ENCODE measurements around the gene SH3RF1.
"Not testable (repeated sequence)": the region's sequence is repeated elsewhere in the genome, so short reads cannot be mapped to it uniquely, and the experiment has no call there.

SH3RF1 gene

DNA sequence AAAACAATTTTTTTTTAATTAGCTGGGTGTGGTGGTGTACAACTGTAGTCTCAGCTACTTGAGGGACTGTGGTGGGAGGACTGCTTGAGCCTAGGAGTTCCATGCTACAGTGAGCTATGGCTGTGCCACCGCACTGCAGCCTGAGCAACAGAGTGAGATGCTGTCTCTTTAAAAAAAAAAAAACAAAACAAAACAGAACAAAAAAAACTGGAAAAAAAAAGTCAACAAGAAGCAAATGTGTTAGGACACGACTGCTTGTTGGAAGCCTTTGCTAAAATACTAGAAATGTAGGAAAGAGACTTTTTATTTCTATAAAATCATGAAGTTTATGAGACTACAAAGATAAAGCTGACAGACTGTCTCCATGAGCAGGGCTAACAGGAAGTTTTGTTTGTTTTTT is 87.2 kb downstream of the SH3RF1 start:
- Histone ChIP-seq H3K4me3 (no peak overlapping the region), H3K27ac (no peak overlapping the region)

GRCh38 chr4:169179609-169180521 is 90.9 kb downstream of the SH3RF1 start:
- peak overlapping the region in 3 of 21 experiments; percentile 7 to 35 (median 15) for H3K27ac ChIP-seq
- H3K4me3 ChIP-seq: no peak overlapping the region

- H3K27ac ChIP-seq, H3K4me3 ChIP-seq: not testable (repeated sequence)
These were observed 92.7 kb downstream of the SH3RF1 start for GRCh38 chr4:169178092-169178491.

- Histone ChIP-seq H3K27ac (no peak overlapping the region), H3K4me3 (no peak overlapping the region)
These were observed 95.3 kb downstream of the SH3RF1 start for GRCh38 chr4:169175476-169175875.

DNA sequence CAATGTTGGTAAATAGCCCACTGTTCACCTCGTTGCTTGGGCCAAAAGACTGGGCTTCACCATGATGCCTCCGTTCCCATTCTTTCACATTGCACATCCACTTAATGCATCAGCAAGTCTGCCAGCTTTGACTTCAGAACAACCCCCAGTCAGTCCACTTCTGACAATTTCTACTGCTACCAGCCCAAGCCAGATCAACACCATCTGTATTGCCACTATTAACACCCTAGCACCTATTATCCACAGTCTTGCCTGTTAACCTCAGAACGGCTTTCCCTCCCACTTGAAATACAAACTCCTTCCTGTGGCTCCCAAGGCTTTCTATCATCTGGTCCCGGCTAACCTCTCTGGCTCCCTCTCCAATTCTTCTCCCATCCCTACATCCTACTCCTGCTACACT is 95.7 kb downstream of the SH3RF1 start:
- Histone ChIP-seq H3K27ac (no peak overlapping the region), H3K4me3 (no peak overlapping the region)

- no peak overlapping the region for H3K4me3 ChIP-seq
- H3K27ac ChIP-seq: no peak overlapping the region
These were observed 96.5 kb downstream of the SH3RF1 start for GRCh38 chr4:169174247-169174646.

- no peak overlapping the region for H3K27ac ChIP-seq
- H3K4me3 ChIP-seq: no peak overlapping the region
These were observed 102.5 kb downstream of the SH3RF1 start for GRCh38 chr4:169167957-169168858.

DNA sequence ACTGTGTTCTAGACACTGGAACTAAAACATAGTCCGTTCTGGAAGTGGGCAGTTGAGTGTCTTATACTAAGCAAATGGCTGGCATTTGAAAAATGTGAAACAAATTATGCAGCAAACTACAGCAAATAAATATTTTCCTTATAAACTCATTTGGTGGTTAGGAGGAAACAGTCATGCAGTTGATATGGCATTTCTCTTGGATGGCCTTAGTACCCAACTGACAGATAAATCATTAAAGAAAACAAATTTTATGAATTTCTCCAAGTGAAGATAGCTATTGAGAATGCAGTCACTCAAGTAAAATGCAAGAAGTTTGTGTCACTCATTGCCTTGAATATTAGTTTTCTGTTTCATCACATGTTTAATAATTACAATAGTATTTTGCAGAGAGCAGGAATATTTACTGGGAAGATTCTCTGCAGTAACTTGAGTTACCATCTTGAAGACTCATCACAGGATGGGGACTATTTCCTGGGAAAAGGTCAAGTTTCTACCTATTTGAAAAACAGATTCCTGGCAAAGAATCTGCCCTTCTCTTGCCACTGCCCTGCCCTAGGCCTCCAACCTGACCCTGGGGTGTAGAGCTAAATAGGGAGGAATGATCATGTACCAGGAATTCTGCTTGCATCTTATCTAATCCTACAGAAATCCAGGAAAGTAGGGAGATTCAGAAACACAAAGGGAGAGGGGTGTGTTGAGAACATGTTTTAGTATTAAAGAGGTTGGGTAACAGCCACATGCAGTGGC is 105.9 kb downstream of the SH3RF1 start:
- H3K27ac ChIP-seq: no peak overlapping the region
- no peak overlapping the region for H3K4me3 ChIP-seq

DNA sequence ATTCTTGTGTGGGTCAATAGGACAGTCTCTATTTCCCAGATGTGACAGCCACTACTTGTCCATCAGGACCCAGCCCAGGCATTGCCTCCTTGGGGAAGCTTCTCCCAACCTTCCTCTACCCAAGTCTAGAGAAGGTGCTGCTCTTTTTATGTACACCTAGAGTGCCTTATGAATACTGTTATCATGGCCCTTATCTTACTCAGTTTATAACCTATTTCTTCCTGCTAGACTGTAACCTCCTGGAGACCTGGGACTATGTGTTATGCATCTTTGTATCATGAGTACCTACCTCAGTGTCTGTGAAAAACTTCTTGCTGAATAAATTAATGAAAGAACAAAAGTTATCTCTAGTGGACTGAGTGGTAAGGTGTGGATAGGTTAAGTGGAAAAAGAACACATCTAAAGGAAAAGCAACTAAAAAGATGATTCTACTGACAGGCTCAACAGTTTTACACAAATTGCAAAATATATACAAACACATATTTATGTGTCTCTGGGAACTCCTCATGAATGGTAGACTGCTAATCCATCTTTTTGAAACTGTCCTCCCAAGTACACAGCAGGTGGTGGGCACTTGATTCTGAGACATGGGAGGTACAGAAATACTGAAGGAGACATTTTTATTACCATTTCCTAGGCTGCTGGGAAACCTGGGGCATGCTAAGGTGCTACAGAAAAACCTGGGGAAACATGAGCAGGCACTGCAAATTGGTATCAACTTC is 106.6 kb downstream of the SH3RF1 start:
- H3K27ac ChIP-seq: no peak overlapping the region
- H3K4me3 ChIP-seq: no peak overlapping the region

GRCh38 chr4:169163495-169163894 is 107.3 kb downstream of the SH3RF1 start:
- no peak overlapping the region for H3K27ac ChIP-seq

DNA sequence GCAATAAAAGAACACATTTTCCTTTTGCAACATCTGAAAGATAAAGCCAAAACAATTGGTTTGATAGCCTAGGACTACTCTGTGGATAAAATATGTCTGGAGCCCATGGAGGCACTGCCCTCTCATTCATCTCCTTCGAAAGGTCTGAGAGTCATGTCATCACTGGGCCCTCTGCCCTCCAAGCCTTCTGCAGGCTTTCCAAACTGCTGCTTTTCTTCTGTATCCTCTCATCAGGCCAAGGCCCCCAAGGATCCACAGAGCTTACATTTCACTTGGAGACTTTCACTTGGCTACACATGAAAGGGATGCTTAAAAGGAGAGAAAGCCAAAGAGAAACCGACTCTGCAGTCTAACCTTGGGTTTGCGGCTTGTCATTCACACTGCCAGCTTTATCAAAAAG is 109.9 kb downstream of the SH3RF1 start:
- Histone ChIP-seq H3K27ac (peak overlapping the region in 3 of 21 experiments; percentile 15 to 35 (median 17)), H3K4me3 (no peak overlapping the region)

More at GRCh38 chr4:169163495-169163894, 107.3 kb downstream of the SH3RF1 start:
- no peak overlapping the region for H3K4me3 ChIP-seq

GRCh38 chr4:169159624-169160171 is 111.1 kb downstream of the SH3RF1 start:
- no peak overlapping the region for H3K4me3 ChIP-seq
- no peak overlapping the region for H3K27ac ChIP-seq

DNA sequence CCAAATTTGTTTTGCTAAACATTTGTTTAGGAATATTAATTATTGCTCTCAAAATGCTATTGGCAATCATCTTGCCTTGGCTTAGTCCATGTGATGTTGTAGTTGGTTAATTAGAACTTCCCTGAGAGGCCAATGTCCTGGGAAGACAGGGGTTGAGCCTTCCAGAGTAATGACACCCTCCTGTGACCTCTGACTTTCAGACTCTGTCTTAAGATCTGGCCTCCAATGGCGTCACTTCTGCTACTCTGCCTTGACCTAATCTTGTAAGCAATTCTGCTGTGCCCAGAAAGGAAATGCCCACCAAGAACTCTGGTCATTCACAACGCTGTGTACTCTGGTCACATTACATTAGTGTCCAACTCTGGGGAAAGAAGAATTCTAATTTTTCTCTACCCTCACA is 111.9 kb downstream of the SH3RF1 start:
- Histone ChIP-seq H3K27ac (no peak overlapping the region), H3K4me3 (no peak overlapping the region)

DNA sequence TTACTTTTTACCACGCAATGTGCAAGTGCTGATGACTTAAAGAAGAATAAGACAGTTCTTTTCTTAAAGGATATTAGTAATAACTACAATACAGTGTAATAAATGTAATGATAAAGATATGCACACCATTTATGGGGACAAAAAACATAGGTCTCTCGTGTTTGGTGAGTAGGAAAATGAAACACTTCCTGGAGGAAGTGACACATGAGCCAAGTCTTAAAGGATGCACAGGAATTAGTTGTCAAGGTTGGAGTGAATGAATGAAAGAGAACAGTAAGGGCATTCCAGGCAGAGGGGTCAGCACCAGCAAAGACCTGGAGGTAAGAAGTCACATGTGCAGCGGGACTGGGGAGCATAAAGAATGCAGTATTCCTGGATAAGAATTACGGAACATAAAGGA is 112.7 kb downstream of the SH3RF1 start:
- H3K27ac ChIP-seq: no peak overlapping the region

DNA sequence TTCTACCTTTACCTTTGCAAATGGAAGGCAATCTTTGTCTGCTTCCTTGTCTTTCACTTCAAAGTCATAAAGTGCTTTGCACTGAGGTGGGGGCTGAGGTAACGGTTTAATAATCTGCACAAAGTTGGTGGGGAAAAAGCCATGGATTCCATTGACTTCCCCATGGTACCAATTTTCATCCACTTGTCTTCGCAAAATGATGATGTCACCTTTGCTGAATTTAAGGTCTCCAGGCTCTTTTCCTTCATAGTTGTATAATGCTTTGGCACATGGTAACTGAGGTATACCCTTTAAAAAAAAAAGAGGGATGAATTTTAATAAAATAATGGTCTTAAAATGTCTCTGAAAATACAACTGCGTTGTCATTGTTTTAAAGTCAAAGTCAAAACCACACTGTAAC is 114.4 kb downstream of the SH3RF1 start:
- H3K4me3 ChIP-seq: no peak overlapping the region
- H3K27ac ChIP-seq: no peak overlapping the region

More for the DNA sequence above, 112.7 kb downstream of the SH3RF1 start:
- H3K4me3 ChIP-seq: no peak overlapping the region

- no peak overlapping the region for H3K27ac ChIP-seq
- no peak overlapping the region for H3K4me3 ChIP-seq
These were observed 116.6 kb downstream of the SH3RF1 start for GRCh38 chr4:169154121-169154520.

DNA sequence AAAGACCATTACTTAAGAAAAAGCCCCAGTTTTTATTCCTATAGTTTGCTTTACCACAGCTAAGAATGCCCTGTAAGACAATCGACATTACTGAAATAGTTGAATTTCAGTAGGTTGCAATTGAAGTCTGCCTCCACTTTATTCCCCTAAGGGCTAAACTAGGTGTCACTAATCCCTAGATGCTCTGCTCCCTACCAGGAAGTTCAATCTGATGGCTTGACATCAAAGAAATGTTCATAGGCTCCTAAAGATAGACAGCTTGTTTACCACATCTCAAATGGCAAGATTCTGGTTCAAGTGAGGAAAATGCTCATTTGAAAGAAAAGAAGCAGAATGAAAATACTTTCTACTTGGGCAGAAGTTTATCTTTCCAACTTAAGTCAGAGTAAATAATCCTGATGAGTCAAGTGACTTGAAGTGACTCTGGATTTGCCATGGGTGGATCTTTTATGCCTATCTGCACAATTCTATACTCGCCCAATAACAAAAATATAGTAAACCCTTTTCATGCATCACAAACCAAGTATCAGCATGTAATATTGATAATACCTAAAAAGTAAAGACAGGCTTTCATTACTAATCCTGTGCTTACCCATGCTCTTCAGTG is 117.2 kb downstream of the SH3RF1 start:
- no peak overlapping the region for H3K27ac ChIP-seq
- no peak overlapping the region for H3K4me3 ChIP-seq

DNA sequence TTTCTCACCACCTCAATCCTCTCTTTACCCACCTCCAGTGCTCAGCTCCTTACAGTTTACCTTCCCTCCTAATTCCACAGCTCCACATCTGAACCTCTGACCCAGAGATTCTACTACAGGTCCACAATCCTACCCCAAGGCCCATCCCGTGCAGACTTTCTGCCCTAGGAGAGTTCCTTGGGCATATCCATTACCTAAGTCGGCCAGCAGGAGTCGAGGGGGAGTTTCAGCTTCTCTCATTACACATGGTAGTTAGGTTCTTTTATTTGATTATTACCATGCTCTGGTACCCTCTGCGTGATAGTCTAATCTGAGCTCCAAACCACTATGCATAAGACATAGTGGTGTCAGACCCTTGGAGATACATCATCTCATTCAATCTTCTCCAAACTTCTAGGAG is 117.9 kb downstream of the SH3RF1 start:
- Histone ChIP-seq H3K4me3 (no peak overlapping the region), H3K27ac (no peak overlapping the region)

DNA sequence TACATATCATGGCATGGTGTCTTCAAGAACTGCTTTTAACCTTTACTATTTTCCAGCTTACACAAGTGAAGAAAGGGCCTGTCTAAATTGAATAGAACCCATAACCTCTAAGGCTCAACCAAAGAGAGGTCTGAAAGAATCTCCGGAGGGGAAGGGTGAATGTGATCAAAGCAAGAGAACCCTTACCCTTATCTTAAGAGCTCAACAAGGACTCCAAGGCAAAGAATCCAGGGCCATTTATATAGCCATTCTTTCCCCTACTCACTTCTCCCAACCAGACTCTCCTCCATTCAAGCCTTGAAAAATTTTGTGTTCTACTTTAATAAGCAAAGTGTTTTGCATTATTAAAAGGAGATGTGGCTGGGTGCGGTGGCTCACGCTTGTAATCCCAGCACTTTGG is 118.7 kb downstream of the SH3RF1 start:
- Histone ChIP-seq H3K27ac (no peak overlapping the region), H3K4me3 (no peak overlapping the region)
